Common myeloid progenitor, CD34-positive (primary cell): Measurements from ENCODE around the gene VEGFB.

ENCODE experiments used
- CTCF ChIA-PET: fragments of 350-600 bp; sonication (Branson Sonifier 250); formaldehyde crosslinking; loops from one replicate; lab custom pipeline; 2021; ENCODE audit warnings: antibody characterized with exemption; lab: Charles Lee
- POLR2A ChIA-PET: fragments of 350-600 bp; sonication (Branson Sonifier 250); formaldehyde crosslinking; loops from one replicate; lab custom pipeline; 2021; ENCODE audit warnings: antibody characterized with exemption; lab: Charles Lee
- DNase-seq, 3 donors: peaks; one replicate each; pipeline versions ENCODE4 v3.0.0 to v3.0.0-alpha.2; 2013
- H3K27ac ChIP-seq, 2 experiments: 1 replicate in 1 of 2; 2 replicates in 1 of 2; pipeline ENCODE4 v1.7.0; 2013; ENCODE audit warnings: inconsistent platforms in 2 of 2, low read length in 2 of 2, mild to moderate bottlenecking in 2 of 2, low read depth in 1 of 2, moderate library complexity in 1 of 2; ENCODE audit not compliant: severe bottlenecking in 2 of 2, insufficient read depth in 1 of 2, poor library complexity in 1 of 2
- H3K27me3 ChIP-seq, 5 experiments: replicated peaks in 2 of 5; 1 replicate in 3 of 5; 2 replicates in 2 of 5; pipeline versions ENCODE4 v1.6.1 to v1.7.0; 2013; ENCODE audit warnings: low read length in 4 of 5, mild to moderate bottlenecking in 2 of 5, moderate library complexity in 2 of 5, inconsistent platforms in 1 of 5; ENCODE audit not compliant: insufficient read depth in 5 of 5, control insufficient read depth in 4 of 5
- H3K36me3 ChIP-seq, 4 experiments: 1 replicate in 2 of 4; 2 replicates in 2 of 4; pipeline versions ENCODE4 v1.6.1 to v1.7.0; 2013; ENCODE audit warnings: low read length in 3 of 4, control low read depth in 1 of 4, mild to moderate bottlenecking in 1 of 4; ENCODE audit not compliant: control insufficient read depth in 4 of 4, insufficient read depth in 4 of 4
- H3K4me1 ChIP-seq, 4 experiments: 1 replicate in 3 of 4; 2 replicates in 1 of 4; pipeline versions ENCODE4 v1.6.1 to v1.7.1; 2013; ENCODE audit warnings: low read length in 3 of 4, mild to moderate bottlenecking in 3 of 4, control low read depth in 1 of 4, inconsistent platforms in 1 of 4, moderate library complexity in 1 of 4; ENCODE audit not compliant: control insufficient read depth in 4 of 4, insufficient read depth in 4 of 4; ENCODE audit errors: control extremely low read depth in 1 of 4
- H3K4me3 ChIP-seq, 7 experiments: 1 replicate in 4 of 7; 2 replicates in 3 of 7; pipeline versions ENCODE4 v1.5.1 to v1.7.0; 2013; ENCODE audit warnings: mild to moderate bottlenecking in 7 of 7, low read length in 6 of 7, moderate library complexity in 6 of 7, inconsistent platforms in 2 of 7, low read depth in 2 of 7, control low read depth in 1 of 7; ENCODE audit not compliant: insufficient read depth in 4 of 7, control insufficient read depth in 1 of 7; ENCODE audit errors: extremely low read depth in 1 of 7
- H3K9me3 ChIP-seq, 5 experiments: 1 replicate in 4 of 5; 2 replicates in 1 of 5; pipeline versions ENCODE4 v1.6.1 to v1.7.1; 2013; ENCODE audit warnings: low read length in 4 of 5, mild to moderate bottlenecking in 2 of 5, inconsistent platforms in 1 of 5, low read depth in 1 of 5, moderate library complexity in 1 of 5; ENCODE audit not compliant: control insufficient read depth in 4 of 5, insufficient read depth in 2 of 5; ENCODE audit errors: control extremely low read depth in 1 of 5
- WGBS: methylation state at CpG from one replicate; pipeline ENCODE4 v1.1.5; 2013; ENCODE audit not compliant: insufficient coverage; 5-methylcytosine and 5-hydroxymethylcytosine counted together

The VEGFB gene

DNA sequence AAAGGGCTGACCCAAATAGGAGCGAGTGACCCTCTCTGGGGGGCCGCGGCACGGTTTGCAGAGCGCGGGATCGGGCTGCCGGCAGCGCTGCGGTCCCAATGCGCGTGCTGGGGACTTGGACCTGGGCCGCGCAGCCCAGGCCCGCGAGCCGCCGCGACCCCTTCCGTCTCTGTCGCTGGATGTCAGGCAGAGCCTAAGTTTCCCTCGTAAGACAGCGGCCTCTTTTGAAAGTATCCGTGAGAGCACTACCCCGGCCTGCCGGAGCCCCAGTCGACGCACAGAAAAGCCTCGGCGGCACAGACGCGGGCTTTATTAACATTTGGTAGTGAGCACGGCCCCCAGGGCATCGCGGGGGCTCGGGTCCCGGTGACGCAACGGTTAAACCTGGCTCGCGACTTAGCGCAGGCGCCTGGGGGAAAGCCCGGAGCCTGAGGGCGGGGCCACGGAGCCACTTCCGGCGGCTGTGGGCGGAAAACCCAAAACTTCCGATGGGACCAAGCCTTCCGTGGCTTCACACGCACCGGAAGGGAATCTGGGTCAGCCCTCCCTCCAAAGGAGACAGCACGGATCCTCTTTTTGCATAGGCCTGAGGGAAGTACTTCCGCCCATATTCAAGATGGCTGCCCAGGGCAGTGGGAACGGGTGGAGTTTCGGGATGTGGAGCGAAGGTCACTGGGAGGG lies 35.3 kb downstream of the VEGFB start:
- Histone ChIP-seq H3K4me3 (peak overlapping the region; percentile 76 to 94 (median 86)), H3K36me3 (peaks cover 0 to 20% (median 6%) of the 10 kb centered on the region in 4 experiments), H3K27me3 (no peaks in the 10 kb centered on the region), H3K27ac (peak overlapping the region; percentile 88 to 96), H3K9me3 (no peaks in the 10 kb centered on the region), H3K4me1 (peaks cover 4 to 51% (median 41%) of the 10 kb centered on the region in 4 experiments)
- ChIA-PET CTCF (interaction anchor here (0.8 to 11.4 kb wide), 10 partner anchors 11 to 64 kb away, joined by 3 to 106 read pairs (median 14); partner anchors contain the start of genes BAD, CATSPERZ, FERMT3 and FKBP2), POLR2A (interaction anchor here (0.6 to 3.9 kb wide), 8 partner anchors 15 to 1624 kb away, joined by 3 to 30 read pairs (median 8); partner anchors contain the start of genes BAD, FERMT3, FKBP2 and GPR137)
- 0% methylated on average over 48 of the region's 58 CpGs for WGBS
- DNase-seq, result peak; percentile 98 to 99 (median 99)

DNA sequence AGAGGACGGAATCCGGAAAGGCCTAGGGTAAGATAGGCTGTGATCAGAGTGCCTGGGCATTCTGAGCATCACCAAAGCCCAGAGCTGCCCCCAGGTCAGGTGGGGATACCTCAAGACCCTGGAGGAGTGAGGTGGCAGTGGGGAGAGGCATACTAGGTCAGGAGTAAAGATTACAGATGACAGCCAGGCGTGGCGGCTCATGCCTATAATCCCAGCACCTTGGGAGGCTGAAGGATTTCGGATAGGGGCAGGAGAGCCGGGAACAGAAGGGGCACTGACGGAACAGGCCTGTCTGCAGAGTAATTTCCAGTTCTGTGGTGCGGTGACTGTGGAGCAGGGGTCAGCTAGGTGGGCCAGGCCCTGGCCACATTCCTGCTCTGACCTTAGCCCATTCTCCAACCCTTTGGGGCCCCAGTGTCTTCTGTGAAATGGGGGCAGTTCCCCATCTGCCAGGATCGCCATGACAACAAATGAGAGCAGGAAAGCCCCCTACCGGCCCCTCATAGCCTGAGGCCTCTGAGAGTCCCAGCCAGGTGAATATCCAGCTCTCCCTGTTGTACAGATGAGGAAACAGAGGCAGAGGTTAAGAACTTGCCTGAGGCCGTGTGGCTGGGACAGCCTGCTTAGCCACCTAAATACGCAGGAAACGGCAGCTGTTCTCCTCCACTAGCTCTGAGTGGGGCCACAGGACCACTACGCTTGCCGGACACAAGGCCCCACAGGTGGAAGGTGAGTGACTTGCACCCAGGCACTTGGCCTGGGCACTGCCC lies 40.8 kb downstream of the VEGFB start:
- DNase-seq, result no peak
- H3K9me3 ChIP-seq, result no peaks in the 10 kb centered on the region
- 97% methylated on average over 15 of the region's 15 CpGs for WGBS
- H3K4me3 ChIP-seq, result no peak overlapping the region
- CTCF ChIA-PET, result interaction anchor here (0.6 to 4.8 kb wide), 7 partner anchors 9 to 72 kb away, joined by 3 to 19 read pairs (median 4); partner anchors contain the start of genes BAD and CATSPERZ
- peaks cover 4 to 29% (median 22%) of the 10 kb centered on the region in 4 experiments for H3K36me3 ChIP-seq
- no peaks in the 10 kb centered on the region for H3K27me3 ChIP-seq
- POLR2A ChIA-PET, result interaction anchor here (0.6 kb wide), 1 partner anchor 22 kb away, joined by 5 read pairs; no protein-coding TSS in a partner anchor
- peaks cover 0 to 20% (median 16%) of the 10 kb centered on the region in 4 experiments for H3K4me1 ChIP-seq
- H3K27ac ChIP-seq, result no peak overlapping the region

- no peak overlapping the region for H3K4me3 ChIP-seq
- DNase-seq, result no peak
- ChIA-PET CTCF (interaction anchor here (0.8 to 4.8 kb wide), 3 partner anchors 25 to 72 kb away, joined by 3 to 19 read pairs (median 4); partner anchors contain the start of gene CATSPERZ), POLR2A (interaction anchor here (0.6 kb wide), 2 partner anchors 21 to 1618 kb away, joined by 3 to 5 read pairs; no protein-coding TSS in a partner anchor)
- H3K4me1 ChIP-seq, result peaks cover 0 to 15% (median 10%) of the 10 kb centered on the region in 4 experiments
- H3K9me3 ChIP-seq, result no peaks in the 10 kb centered on the region
- no peaks in the 10 kb centered on the region for H3K27me3 ChIP-seq
- 100% methylated on average over 1 of the region's 2 CpGs for WGBS
- peaks cover 4 to 29% (median 22%) of the 10 kb centered on the region in 4 experiments for H3K36me3 ChIP-seq
- H3K27ac ChIP-seq, result no peak overlapping the region
Observed at GRCh38 chr11:64275841-64276240, 41.5 kb downstream of the VEGFB start.

DNA sequence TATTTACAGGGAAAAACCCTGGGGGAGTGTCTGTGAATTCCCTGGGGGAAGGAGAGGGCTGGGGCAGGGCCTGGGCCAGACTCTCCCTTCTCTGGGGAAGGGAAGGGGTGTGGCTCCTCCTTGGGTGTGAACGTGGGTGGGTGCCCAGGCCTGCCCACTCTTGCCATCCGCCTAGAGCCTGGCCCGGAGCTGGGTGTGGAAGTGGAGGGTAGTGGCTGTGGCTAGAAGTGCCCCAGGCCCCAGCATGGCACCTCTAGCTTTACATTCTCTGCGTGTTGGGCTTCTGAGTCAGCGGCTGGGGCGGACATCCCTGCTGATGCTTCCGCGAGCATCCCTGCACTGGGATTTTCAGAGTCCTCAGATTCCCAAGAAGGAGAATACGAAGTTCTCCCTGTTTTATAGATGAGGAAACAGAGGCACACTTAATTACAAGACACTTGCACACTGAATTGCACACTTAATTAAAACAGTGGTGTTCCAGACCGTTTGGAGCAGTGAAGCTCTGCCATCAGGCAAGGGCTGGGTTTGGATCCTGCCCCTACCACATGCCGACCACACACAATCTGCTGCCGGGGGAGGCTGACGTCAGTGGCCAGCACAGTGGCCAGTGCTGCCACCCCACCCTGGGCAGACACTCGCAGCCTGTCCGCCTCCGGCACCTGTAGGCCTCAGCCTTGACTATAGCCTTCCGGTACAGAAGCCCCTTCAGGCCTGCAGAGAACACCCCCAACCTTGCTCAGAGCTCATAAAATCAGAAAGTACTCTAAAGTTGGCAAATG lies 42.5 kb downstream of the VEGFB start:
- CTCF ChIA-PET, result interaction anchor here (0.6 to 4.8 kb wide), 7 partner anchors 9 to 48 kb away, joined by 3 to 19 read pairs (median 3); partner anchors contain the start of genes CATSPERZ and GPR137
- DNase-seq, result no peak
- no peak overlapping the region for H3K27ac ChIP-seq

DNA sequence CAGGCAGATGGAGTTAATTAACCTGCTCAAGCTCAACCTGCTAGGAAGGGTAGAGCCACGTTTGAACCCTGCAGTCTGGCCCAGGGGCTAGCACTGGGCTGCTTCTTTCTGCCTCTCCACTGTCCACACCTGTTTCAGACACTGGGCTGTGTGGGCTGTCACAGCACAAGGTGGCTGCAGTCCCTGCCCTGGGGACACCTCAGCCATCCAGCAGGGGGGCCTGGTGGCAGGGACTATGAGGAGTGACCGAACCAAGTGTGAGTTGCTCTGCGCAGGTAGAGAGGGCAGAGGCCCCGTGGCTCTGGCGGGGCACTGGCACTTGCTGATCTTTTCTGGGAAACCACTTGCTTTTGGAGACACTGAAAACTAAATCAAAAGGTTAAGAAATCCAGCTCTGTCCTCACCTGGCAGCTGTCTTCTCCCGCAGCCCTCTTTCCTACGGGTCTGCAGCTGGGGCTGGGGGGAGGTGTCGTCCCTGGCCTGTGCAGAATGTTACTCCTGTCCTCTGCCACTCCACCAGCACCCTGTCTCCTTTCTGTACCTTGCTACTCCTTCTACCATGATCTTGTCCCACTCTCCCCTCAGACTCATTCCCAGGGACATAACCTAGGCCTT lies 44.3 kb downstream of the VEGFB start:
- Histone ChIP-seq H3K36me3 (peaks cover 6 to 33% (median 24%) of the 10 kb centered on the region in 4 experiments), H3K27me3 (no peaks in the 10 kb centered on the region), H3K27ac (no peak overlapping the region), H3K4me3 (no peak overlapping the region), H3K9me3 (no peaks in the 10 kb centered on the region), H3K4me1 (peaks cover 0 to 5% (median under 1%) of the 10 kb centered on the region in 4 experiments)
- DNase-seq, result no peak
- POLR2A ChIA-PET, result no interaction called here
- CTCF ChIA-PET, result interaction anchor here (0.7 to 4.8 kb wide), 4 partner anchors 11 to 54 kb away, joined by 3 to 19 read pairs (median 4); partner anchors contain the start of gene CATSPERZ
- 93% methylated on average over 8 of the region's 8 CpGs for WGBS

More for the DNA sequence above, 42.5 kb downstream of the VEGFB start:
- peaks cover 0 to 9% (median 5%) of the 10 kb centered on the region in 4 experiments for H3K4me1 ChIP-seq
- POLR2A ChIA-PET, result no interaction called here
- H3K36me3 ChIP-seq, result peaks cover 4 to 33% (median 24%) of the 10 kb centered on the region in 4 experiments
- no peaks in the 10 kb centered on the region for H3K27me3 ChIP-seq
- 99% methylated on average over 14 of the region's 17 CpGs for WGBS
- no peak overlapping the region for H3K4me3 ChIP-seq
- no peaks in the 10 kb centered on the region for H3K9me3 ChIP-seq
